ENCODE measurements around the gene CCR5AS.
A peak's percentile ranks its signal among the peaks of the same experiment; 100 is the strongest.
"Not testable (repeated sequence)": the region's sequence is repeated elsewhere in the genome, so short reads cannot be mapped to it uniquely, and the experiment has no call there.

Gene CCR5AS

GRCh38 chr3:46442576-46443530 is 36.0 kb upstream of the CCR5AS start:
- H3K27ac ChIP-seq (ENCODE audit: insufficient read depth, low read length, poor library complexity, severe bottlenecking) = no peak overlapping the region
- peaks cover 6% of the 10 kb centered on the region for H3K4me1 ChIP-seq (ENCODE audit: control insufficient read depth, insufficient read depth, low read length, poor library complexity, severe bottlenecking)
- no peaks in the 10 kb centered on the region for H3K27me3 ChIP-seq (replicated peaks; ENCODE audit: control insufficient read depth, insufficient read depth, low read length, poor library complexity, severe bottlenecking)
- no peaks in the 10 kb centered on the region for H3K36me3 ChIP-seq (ENCODE audit: control insufficient read depth, insufficient read depth, low read length)
- no peaks in the 10 kb centered on the region for H3K9me3 ChIP-seq (ENCODE audit: control insufficient read depth, low read length)
- DNase-seq = no peak
- H3K4me3 ChIP-seq (ENCODE audit: insufficient read depth, low read depth, low read length, poor library complexity, severe bottlenecking) = no peak overlapping the region

- DNase-seq = peak in 1 of 3 donors; percentile 7
- Histone ChIP-seq H3K27me3 (replicated peaks; ENCODE audit: control insufficient read depth, insufficient read depth, low read length, poor library complexity, severe bottlenecking) (no peaks in the 10 kb centered on the region), H3K27ac (ENCODE audit: insufficient read depth, low read length, poor library complexity, severe bottlenecking) (no peak overlapping the region), H3K9me3 (ENCODE audit: control insufficient read depth, low read length) (no peaks in the 10 kb centered on the region), H3K36me3 (ENCODE audit: control insufficient read depth, insufficient read depth, low read length) (no peaks in the 10 kb centered on the region), H3K4me1 (ENCODE audit: control insufficient read depth, insufficient read depth, low read length, poor library complexity, severe bottlenecking) (peaks cover 6% of the 10 kb centered on the region), H3K4me3 (ENCODE audit: insufficient read depth, low read depth, low read length, poor library complexity, severe bottlenecking) (no peak overlapping the region)
These were observed 33.8 kb upstream of the CCR5AS start for GRCh38 chr3:46440531-46441294.

GRCh38 chr3:46438831-46439230 is 32.0 kb upstream of the CCR5AS start:
- no peak overlapping the region for H3K4me3 ChIP-seq (ENCODE audit: insufficient read depth, low read depth, low read length, poor library complexity, severe bottlenecking)
- no peak for DNase-seq
- no peaks in the 10 kb centered on the region for H3K36me3 ChIP-seq (ENCODE audit: control insufficient read depth, insufficient read depth, low read length)
- no peaks in the 10 kb centered on the region for H3K9me3 ChIP-seq (ENCODE audit: control insufficient read depth, low read length)
- H3K27me3 ChIP-seq (replicated peaks; ENCODE audit: control insufficient read depth, insufficient read depth, low read length, poor library complexity, severe bottlenecking) = no peaks in the 10 kb centered on the region
- peaks cover 6% of the 10 kb centered on the region for H3K4me1 ChIP-seq (ENCODE audit: control insufficient read depth, insufficient read depth, low read length, poor library complexity, severe bottlenecking)
- H3K27ac ChIP-seq (ENCODE audit: insufficient read depth, low read length, poor library complexity, severe bottlenecking) = no peak overlapping the region

- no peak overlapping the region for H3K4me3 ChIP-seq (ENCODE audit: insufficient read depth, low read depth, low read length, poor library complexity, severe bottlenecking)
- no peaks in the 10 kb centered on the region for H3K9me3 ChIP-seq (ENCODE audit: control insufficient read depth, low read length)
- H3K4me1 ChIP-seq (ENCODE audit: control insufficient read depth, insufficient read depth, low read length, poor library complexity, severe bottlenecking) = no peaks in the 10 kb centered on the region
- no peak overlapping the region for H3K27ac ChIP-seq (ENCODE audit: insufficient read depth, low read length, poor library complexity, severe bottlenecking)
- H3K27me3 ChIP-seq (replicated peaks; ENCODE audit: control insufficient read depth, insufficient read depth, low read length, poor library complexity, severe bottlenecking) = no peaks in the 10 kb centered on the region
- DNase-seq = no peak
- H3K36me3 ChIP-seq (ENCODE audit: control insufficient read depth, insufficient read depth, low read length) = no peaks in the 10 kb centered on the region
These were observed 28.3 kb upstream of the CCR5AS start for GRCh38 chr3:46435081-46435726.

DNA sequence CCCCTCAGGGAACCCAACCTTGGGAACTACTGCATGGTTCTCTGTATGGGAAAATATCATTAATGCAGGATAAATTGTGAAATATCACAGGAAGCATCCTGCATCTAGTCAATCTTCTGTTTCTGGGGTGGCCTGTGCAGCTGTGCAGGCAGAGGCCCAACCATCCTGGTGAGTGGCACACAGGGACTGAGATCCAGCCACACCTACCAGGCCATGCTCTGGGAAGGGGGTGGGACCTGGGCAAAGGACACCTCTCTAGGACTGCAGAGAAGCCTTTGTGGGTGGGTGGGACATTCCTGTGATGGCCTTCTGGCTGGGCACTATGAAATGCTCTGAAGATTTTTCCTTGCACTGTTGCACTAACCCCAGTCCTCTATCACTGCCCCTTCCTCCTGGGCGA is 27.0 kb upstream of the CCR5AS start:
- no peaks in the 10 kb centered on the region for H3K27me3 ChIP-seq (replicated peaks; ENCODE audit: control insufficient read depth, insufficient read depth, low read length, poor library complexity, severe bottlenecking)
- no peaks in the 10 kb centered on the region for H3K4me1 ChIP-seq (ENCODE audit: control insufficient read depth, insufficient read depth, low read length, poor library complexity, severe bottlenecking)
- no peak overlapping the region for H3K4me3 ChIP-seq (ENCODE audit: insufficient read depth, low read depth, low read length, poor library complexity, severe bottlenecking)
- H3K9me3 ChIP-seq (ENCODE audit: control insufficient read depth, low read length) = no peaks in the 10 kb centered on the region
- no peak overlapping the region for H3K27ac ChIP-seq (ENCODE audit: insufficient read depth, low read length, poor library complexity, severe bottlenecking)
- no peak for DNase-seq
- H3K36me3 ChIP-seq (ENCODE audit: control insufficient read depth, insufficient read depth, low read length) = no peaks in the 10 kb centered on the region

DNA sequence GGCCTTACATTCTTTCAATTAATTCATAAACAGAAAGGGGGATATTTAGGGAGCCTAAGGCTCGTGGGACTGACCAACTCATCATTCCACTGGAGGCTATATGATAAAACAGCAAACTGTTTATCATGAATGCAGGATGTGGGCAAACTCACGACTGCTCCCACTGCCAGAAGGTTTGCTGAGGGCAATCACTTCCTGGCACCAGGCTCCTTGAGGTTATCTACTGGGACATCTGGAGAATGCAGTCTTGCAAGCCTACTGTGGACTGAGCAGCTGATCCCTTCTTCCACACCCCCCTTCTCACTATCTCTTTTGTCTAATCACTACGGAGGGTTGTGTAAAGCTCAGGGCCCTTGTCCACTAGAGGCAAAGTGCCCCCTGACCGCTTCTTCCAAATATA is 26.3 kb upstream of the CCR5AS start:
- not testable (repeated sequence) for H3K27ac ChIP-seq (ENCODE audit: insufficient read depth, low read length, poor library complexity, severe bottlenecking); H3K9me3 ChIP-seq (ENCODE audit: control insufficient read depth, low read length); H3K36me3 ChIP-seq (ENCODE audit: control insufficient read depth, insufficient read depth, low read length); H3K4me3 ChIP-seq (ENCODE audit: insufficient read depth, low read depth, low read length, poor library complexity, severe bottlenecking); H3K27me3 ChIP-seq (replicated peaks; ENCODE audit: control insufficient read depth, insufficient read depth, low read length, poor library complexity, severe bottlenecking); H3K4me1 ChIP-seq (ENCODE audit: control insufficient read depth, insufficient read depth, low read length, poor library complexity, severe bottlenecking); DNase-seq

DNA sequence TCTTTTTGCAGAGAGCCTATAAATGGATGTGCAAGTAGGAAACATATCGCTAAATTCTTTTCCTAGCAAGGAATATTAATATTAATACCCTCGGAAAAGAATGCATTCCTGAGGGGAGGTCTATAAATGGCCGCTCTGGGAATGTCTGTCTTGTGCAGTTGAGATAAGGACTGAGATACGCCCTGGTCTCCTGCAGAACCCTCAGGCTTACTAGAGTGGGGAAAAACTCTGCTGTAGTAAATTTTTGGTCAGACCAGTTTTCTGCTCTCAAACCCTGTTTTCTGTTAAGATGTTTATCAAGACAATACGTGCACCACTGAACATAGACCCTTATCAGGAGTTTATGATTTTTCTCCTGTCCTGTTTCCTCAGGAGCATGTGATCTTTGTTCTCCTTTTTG is 25.0 kb upstream of the CCR5AS start:
- H3K27ac ChIP-seq (ENCODE audit: insufficient read depth, low read length, poor library complexity, severe bottlenecking); H3K27me3 ChIP-seq (replicated peaks; ENCODE audit: control insufficient read depth, insufficient read depth, low read length, poor library complexity, severe bottlenecking); H3K36me3 ChIP-seq (ENCODE audit: control insufficient read depth, insufficient read depth, low read length); H3K9me3 ChIP-seq (ENCODE audit: control insufficient read depth, low read length); H3K4me1 ChIP-seq (ENCODE audit: control insufficient read depth, insufficient read depth, low read length, poor library complexity, severe bottlenecking); DNase-seq; H3K4me3 ChIP-seq (ENCODE audit: insufficient read depth, low read depth, low read length, poor library complexity, severe bottlenecking): not testable (repeated sequence)

DNA sequence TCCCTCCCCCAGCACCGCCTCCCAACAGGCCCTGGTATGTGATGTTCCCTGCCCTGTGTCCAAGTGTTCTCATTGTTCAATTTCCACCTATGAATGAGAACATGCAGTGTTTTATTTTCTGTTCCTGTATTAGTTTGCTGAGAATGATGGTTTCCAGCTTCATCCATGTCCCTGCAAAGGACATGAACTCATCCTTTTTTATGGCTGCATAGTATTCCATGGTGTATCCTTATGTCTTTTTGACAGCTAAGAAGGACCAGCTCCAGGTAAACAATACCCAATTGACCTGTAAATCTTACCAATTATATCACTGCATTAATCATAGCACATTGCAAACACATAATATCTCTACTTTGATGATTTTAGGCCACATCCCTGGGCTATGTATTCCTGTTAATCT is 24.0 kb upstream of the CCR5AS start:
- H3K9me3 ChIP-seq (ENCODE audit: control insufficient read depth, low read length); H3K4me3 ChIP-seq (ENCODE audit: insufficient read depth, low read depth, low read length, poor library complexity, severe bottlenecking); H3K4me1 ChIP-seq (ENCODE audit: control insufficient read depth, insufficient read depth, low read length, poor library complexity, severe bottlenecking); H3K27me3 ChIP-seq (replicated peaks; ENCODE audit: control insufficient read depth, insufficient read depth, low read length, poor library complexity, severe bottlenecking); H3K36me3 ChIP-seq (ENCODE audit: control insufficient read depth, insufficient read depth, low read length); H3K27ac ChIP-seq (ENCODE audit: insufficient read depth, low read length, poor library complexity, severe bottlenecking); DNase-seq: not testable (repeated sequence)

DNA sequence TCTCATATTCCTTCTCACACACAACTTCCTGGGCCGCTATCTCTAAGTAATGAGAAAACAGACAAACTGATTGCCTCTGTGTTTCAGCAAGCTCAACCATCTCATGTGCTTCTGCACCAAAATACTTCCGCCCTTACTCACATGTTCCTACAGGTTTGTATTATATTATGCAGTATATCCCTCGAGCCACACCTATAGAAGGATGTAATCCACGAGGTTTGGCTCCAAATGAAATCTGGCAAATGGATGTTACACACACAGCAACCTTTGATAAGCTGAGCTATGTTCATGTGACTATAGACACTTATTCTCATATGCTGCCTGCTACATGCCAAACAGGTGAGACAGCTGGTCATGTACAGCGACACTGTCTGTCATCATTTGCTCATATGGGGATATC is 22.8 kb upstream of the CCR5AS start:
- H3K27ac ChIP-seq (ENCODE audit: insufficient read depth, low read length, poor library complexity, severe bottlenecking) = no peak overlapping the region
- no peak overlapping the region for H3K4me3 ChIP-seq (ENCODE audit: insufficient read depth, low read depth, low read length, poor library complexity, severe bottlenecking)
- no peaks in the 10 kb centered on the region for H3K36me3 ChIP-seq (ENCODE audit: control insufficient read depth, insufficient read depth, low read length)
- H3K4me1 ChIP-seq (ENCODE audit: control insufficient read depth, insufficient read depth, low read length, poor library complexity, severe bottlenecking) = no peaks in the 10 kb centered on the region
- H3K9me3 ChIP-seq (ENCODE audit: control insufficient read depth, low read length) = no peaks in the 10 kb centered on the region
- no peaks in the 10 kb centered on the region for H3K27me3 ChIP-seq (replicated peaks; ENCODE audit: control insufficient read depth, insufficient read depth, low read length, poor library complexity, severe bottlenecking)
- no peak for DNase-seq

- Histone ChIP-seq H3K9me3 (ENCODE audit: control insufficient read depth, low read length) (no peaks in the 10 kb centered on the region), H3K4me3 (ENCODE audit: insufficient read depth, low read depth, low read length, poor library complexity, severe bottlenecking) (no peak overlapping the region), H3K27ac (ENCODE audit: insufficient read depth, low read length, poor library complexity, severe bottlenecking) (no peak overlapping the region), H3K36me3 (ENCODE audit: control insufficient read depth, insufficient read depth, low read length) (no peaks in the 10 kb centered on the region), H3K27me3 (replicated peaks; ENCODE audit: control insufficient read depth, insufficient read depth, low read length, poor library complexity, severe bottlenecking) (no peaks in the 10 kb centered on the region), H3K4me1 (ENCODE audit: control insufficient read depth, insufficient read depth, low read length, poor library complexity, severe bottlenecking) (no peaks in the 10 kb centered on the region)
- DNase-seq = no peak
These were observed 22.4 kb upstream of the CCR5AS start for GRCh38 chr3:46429250-46429649.
